Measurements from ENCODE around the gene KCTD17.

GRCh38 chr22:37054600-37055365 lies 3.2 kb downstream of the KCTD17 start:
- TF ChIP-seq POLR2AphosphoS5 (IDR thresholded peaks at IDR 0.05; ENCODE audit: low read depth, low read length) = no peak
- TF ChIP-seq SIN3A (IDR thresholded peaks at IDR 0.05; ENCODE audit: borderline replicate concordance, insufficient read depth, low read length) = no peak
- no peak for TF ChIP-seq TAF1 (IDR thresholded peaks at IDR 0.05; ENCODE audit: borderline replicate concordance, insufficient read depth, low read length)
- TF ChIP-seq REST (IDR thresholded peaks at IDR 0.05; ENCODE audit: insufficient read depth in 1 of 2, low read depth in 2 of 2, low read length in 2 of 2) = no peak

Measured in PFSK-1 (cell line).